ENCODE measurements around the gene BCAT1. TPM values are rescaled to one million over a fixed set of nuclear protein-coding genes. Genes with fewer than 3 reads are reported as not detected.
"Not testable (repeated sequence)": the region's sequence is repeated elsewhere in the genome, so short reads cannot be mapped to it uniquely, and the experiment has no call there.

The BCAT1 gene
- polyA plus RNA-seq, 3 donors from 2014 or later = 0.10 to 0.20 TPM; not detected in 1

- H3K4me1 Mint-ChIP-seq = peaks cover 20 to 39% of the 10 kb centered on the region in 2 donors
- peaks cover 7 to 19% (median 15%) of the 10 kb centered on the region in 3 donors for H3K27me3 Mint-ChIP-seq (ENCODE audit: low read depth in 3 of 3)
- H3K4me3 Mint-ChIP-seq = peak overlapping the region; percentile 85 to 92 (median 87)
- no peaks in the 10 kb centered on the region for H3K9me3 Mint-ChIP-seq
- no peak for DNase-seq
- H3K27ac Mint-ChIP-seq = no peak overlapping the region
- no peaks in the 10 kb centered on the region for H3K36me3 Mint-ChIP-seq
These were observed 513 bp downstream of the BCAT1 start for GRCh38 chr12:24948420-24948756.

GRCh38 chr12:24947541-24948419 lies 1.1 kb downstream of the BCAT1 start:
- H3K27ac Mint-ChIP-seq = no peak overlapping the region
- no peaks in the 10 kb centered on the region for H3K9me3 Mint-ChIP-seq
- peaks cover 7 to 19% (median 15%) of the 10 kb centered on the region in 3 donors for H3K27me3 Mint-ChIP-seq (ENCODE audit: low read depth in 3 of 3)
- H3K4me1 Mint-ChIP-seq = peaks cover 20 to 39% of the 10 kb centered on the region in 2 donors
- no peak for DNase-seq
- no peaks in the 10 kb centered on the region for H3K36me3 Mint-ChIP-seq
- peak overlapping the region; percentile 85 to 92 (median 87) for H3K4me3 Mint-ChIP-seq

DNA sequence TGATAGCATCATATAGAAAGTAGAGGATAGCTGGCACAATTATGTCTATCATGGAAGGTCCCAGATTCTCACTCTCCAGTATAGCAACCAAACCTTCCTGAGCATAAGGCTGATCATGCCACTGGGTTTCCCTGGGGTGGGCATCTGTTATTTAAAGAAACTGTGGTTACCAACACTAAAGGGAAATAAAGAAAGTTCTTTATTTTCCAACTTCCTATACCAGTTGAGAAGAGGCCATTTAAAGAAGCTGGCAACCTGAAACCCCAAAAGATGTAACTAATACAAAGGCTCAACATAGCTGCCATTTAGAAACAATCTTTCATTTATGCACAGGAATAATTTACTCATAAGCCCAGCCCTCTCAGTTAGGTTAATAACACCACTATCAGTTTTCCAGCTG lies 3.1 kb downstream of the BCAT1 start:
- H3K36me3 Mint-ChIP-seq = no peaks in the 10 kb centered on the region
- peaks cover 9 to 19% (median 13%) of the 10 kb centered on the region in 3 donors for H3K27me3 Mint-ChIP-seq (ENCODE audit: low read depth in 3 of 3)
- no peak overlapping the region for H3K4me3 Mint-ChIP-seq
- H3K4me1 Mint-ChIP-seq = peaks cover 20 to 36% of the 10 kb centered on the region in 2 donors
- no peak for DNase-seq
- no peaks in the 10 kb centered on the region for H3K9me3 Mint-ChIP-seq
- H3K27ac Mint-ChIP-seq = no peak overlapping the region

- Mint-ChIP-seq H3K27me3 (ENCODE audit: low read depth in 3 of 3) (peaks cover 9 to 17% (median 9%) of the 10 kb centered on the region in 3 donors), H3K9me3 (no peaks in the 10 kb centered on the region), H3K4me3 (no peak overlapping the region), H3K4me1 (peaks cover 15 to 28% of the 10 kb centered on the region in 2 donors), H3K36me3 (no peaks in the 10 kb centered on the region), H3K27ac (no peak overlapping the region)
- no peak for DNase-seq
These were observed 3.9 kb downstream of the BCAT1 start for GRCh38 chr12:24945039-24945438.

GRCh38 chr12:24944601-24944975 lies 4.3 kb downstream of the BCAT1 start:
- DNase-seq = no peak
- no peaks in the 10 kb centered on the region for H3K9me3 Mint-ChIP-seq
- H3K4me3 Mint-ChIP-seq = no peak overlapping the region

GRCh38 chr12:24943947-24944600 lies 4.8 kb downstream of the BCAT1 start:
- Mint-ChIP-seq H3K27ac (no peak overlapping the region), H3K4me3 (no peak overlapping the region), H3K9me3 (no peaks in the 10 kb centered on the region), H3K27me3 (ENCODE audit: low read depth in 3 of 3) (peaks cover 9 to 17% (median 9%) of the 10 kb centered on the region in 3 donors), H3K36me3 (no peaks in the 10 kb centered on the region), H3K4me1 (peaks cover 14 to 20% of the 10 kb centered on the region in 2 donors)
- no peak for DNase-seq

More at GRCh38 chr12:24944601-24944975, 4.3 kb downstream of the BCAT1 start:
- H3K27me3 Mint-ChIP-seq (ENCODE audit: low read depth in 3 of 3) = peaks cover 9 to 17% (median 9%) of the 10 kb centered on the region in 3 donors
- H3K36me3 Mint-ChIP-seq = no peaks in the 10 kb centered on the region
- no peak overlapping the region for H3K27ac Mint-ChIP-seq
- peaks cover 15 to 25% of the 10 kb centered on the region in 2 donors for H3K4me1 Mint-ChIP-seq

DNA sequence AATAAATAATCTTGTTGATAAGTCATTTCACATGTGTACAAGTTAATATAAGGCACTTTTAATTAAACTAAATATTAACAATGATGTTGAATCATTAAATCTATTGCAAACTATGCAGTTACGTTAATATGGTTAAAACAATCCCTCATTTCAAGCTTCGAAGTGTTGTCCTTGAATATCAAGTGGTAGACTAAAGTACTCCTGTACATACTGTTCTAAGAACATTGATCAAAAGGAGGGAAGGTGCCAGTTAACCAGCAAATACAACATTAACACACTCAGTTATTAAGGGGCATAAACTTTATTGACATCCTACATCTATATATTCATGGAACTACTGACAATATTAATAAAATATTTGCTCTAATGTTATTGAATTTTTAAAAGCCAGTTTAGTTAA lies 8.7 kb downstream of the BCAT1 start:
- no peak for DNase-seq
- H3K27me3 Mint-ChIP-seq (ENCODE audit: low read depth in 3 of 3) = peaks cover 0 to 3% (median 3%) of the 10 kb centered on the region in 3 donors
- no peak overlapping the region for H3K4me3 Mint-ChIP-seq
- H3K9me3 Mint-ChIP-seq = no peaks in the 10 kb centered on the region
- H3K4me1 Mint-ChIP-seq = no peaks in the 10 kb centered on the region
- no peak overlapping the region for H3K27ac Mint-ChIP-seq
- H3K36me3 Mint-ChIP-seq = no peaks in the 10 kb centered on the region

DNA sequence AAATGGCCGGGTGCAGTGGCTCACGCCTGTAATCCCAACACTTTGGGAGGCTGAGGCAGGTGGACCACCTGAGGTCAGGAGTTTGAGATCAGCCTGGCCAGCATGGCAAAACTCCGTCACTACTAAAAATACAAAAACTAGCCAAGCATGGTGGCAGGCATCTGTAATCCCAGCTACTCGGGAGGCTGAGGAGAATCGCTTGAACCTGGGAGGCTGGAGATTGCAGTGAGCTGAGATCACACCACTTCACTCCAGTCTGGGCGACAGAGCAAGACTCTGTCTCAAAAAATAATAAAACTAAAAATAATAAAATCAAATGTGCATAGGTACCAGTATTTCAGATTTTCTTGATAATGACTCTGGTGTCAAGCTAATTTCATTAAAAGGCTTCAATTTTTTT lies 9.3 kb downstream of the BCAT1 start:
- H3K9me3 Mint-ChIP-seq; H3K27ac Mint-ChIP-seq; H3K4me3 Mint-ChIP-seq; H3K4me1 Mint-ChIP-seq; H3K36me3 Mint-ChIP-seq; H3K27me3 Mint-ChIP-seq (ENCODE audit: low read depth in 3 of 3); DNase-seq: not testable (repeated sequence)

GRCh38 chr12:24938341-24938740 lies 10.6 kb downstream of the BCAT1 start:
- DNase-seq = no peak
- H3K4me1 Mint-ChIP-seq = no peaks in the 10 kb centered on the region
- H3K9me3 Mint-ChIP-seq = no peaks in the 10 kb centered on the region
- no peaks in the 10 kb centered on the region for H3K36me3 Mint-ChIP-seq
- H3K27me3 Mint-ChIP-seq (ENCODE audit: low read depth in 3 of 3) = peaks cover 0 to 1% (median 0%) of the 10 kb centered on the region in 3 donors
- no peak overlapping the region for H3K4me3 Mint-ChIP-seq
- H3K27ac Mint-ChIP-seq = no peak overlapping the region

DNA sequence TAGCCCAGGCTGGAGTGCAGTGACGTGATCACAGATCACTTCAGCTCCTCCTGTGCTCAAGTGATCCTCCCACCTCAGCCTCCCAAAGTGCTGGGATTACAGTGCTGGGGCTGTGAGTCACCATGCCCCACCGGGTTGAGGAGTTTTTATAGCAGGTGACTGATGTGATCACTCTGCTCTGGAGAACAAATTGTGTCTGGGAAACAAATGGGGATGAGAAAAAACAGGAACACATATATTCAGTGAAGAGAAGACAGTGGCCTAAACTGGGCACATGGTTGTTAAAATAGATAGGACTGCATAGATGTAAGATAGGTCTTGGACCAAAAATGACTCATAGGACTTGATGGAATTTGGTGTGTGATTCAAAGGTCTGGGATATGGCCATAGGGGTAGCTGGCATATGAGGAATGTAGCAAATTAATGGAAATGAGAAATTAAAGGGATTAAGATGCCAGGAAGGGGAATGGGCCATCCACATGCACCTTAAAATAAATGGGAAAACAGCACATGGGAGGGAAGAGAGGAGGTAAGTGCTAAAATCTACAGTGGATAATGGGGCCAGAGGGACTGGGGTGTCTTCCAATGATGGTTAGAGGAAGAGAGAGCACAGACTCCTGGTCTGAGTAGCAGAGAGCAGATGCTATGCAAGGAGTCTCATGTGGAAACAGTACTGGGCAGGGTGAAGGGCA lies 11.2 kb downstream of the BCAT1 start:
- Mint-ChIP-seq H3K27ac (no peak overlapping the region), H3K4me1 (no peaks in the 10 kb centered on the region), H3K27me3 (ENCODE audit: low read depth in 3 of 3) (peaks cover 0 to 1% (median 0%) of the 10 kb centered on the region in 3 donors), H3K4me3 (no peak overlapping the region), H3K9me3 (no peaks in the 10 kb centered on the region), H3K36me3 (no peaks in the 10 kb centered on the region)
- DNase-seq = no peak

DNA sequence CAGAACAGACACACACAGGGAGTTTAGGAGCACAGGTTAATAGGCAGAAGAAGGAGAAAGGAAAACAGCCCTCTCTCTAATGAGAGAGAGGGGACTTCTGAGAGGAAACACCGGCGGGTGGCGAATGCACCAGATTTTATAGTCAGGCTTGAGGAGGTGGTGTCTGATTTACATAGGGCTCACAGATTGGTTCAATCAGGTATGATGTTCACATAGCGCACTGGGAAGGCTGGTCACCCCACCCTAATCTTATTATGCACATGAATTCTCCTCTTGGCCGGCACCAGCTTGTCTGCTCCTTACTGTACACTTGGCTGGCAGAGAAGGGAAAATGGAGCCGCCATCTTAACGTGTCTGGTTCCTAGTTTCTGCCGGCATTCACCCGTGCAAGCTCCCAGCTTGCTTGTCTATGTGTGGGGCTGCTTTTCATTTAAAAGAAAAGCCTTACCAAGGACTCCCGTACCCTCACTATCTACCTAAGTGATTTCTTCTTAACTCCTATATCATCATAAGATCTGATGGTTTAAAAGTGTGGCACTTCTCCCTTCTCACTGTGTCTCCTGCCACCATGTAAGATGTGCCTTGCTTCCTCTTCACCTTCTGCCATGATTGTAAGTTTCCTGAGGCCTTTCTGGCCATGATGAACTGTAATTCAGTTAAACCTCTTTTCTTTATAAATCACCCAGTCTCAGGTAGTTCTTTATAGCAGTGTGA lies 15.1 kb downstream of the BCAT1 start:
- no peak overlapping the region for H3K27ac Mint-ChIP-seq
- peaks cover 0 to 5% (median 3%) of the 10 kb centered on the region in 3 donors for H3K27me3 Mint-ChIP-seq (ENCODE audit: low read depth in 3 of 3)
- H3K36me3 Mint-ChIP-seq = no peaks in the 10 kb centered on the region
- no peak for DNase-seq
- no peaks in the 10 kb centered on the region for H3K9me3 Mint-ChIP-seq
- H3K4me3 Mint-ChIP-seq = no peak overlapping the region
- H3K4me1 Mint-ChIP-seq = no peaks in the 10 kb centered on the region

DNA sequence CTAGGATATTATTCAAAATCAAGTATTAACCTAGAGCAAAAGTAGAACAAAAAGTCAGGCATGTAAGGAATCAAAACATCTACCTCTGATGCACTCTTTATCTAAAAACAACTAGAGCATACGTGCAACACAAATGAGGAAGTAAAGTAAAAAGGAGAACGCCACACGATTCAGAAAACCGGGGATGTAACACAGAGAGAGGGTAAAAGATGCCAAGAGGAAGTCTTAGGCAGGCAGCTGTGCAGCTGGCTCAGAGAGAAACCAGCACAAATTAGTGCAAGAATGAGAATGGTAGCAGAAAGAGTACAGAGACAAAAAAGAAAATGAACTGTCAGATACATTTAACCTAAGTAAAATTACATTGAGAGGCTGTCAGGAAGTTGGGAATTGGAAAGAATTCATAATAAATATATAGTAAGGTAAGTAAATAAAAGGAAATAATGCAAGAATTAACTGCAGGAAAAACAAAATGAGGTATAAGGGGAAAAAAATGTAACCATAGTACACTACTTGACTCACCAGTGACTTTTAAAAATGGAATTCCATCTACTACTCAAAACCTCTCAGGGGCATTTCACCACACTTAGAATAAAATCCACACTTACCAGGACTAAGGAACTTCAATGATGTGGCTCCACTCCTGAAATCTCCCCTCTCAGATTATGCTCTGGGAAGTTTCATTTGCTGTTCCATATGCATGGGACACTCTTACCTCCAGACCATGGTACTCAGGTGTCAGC lies 17.1 kb downstream of the BCAT1 start:
- DNase-seq = no peak
- H3K36me3 Mint-ChIP-seq = no peaks in the 10 kb centered on the region
- no peak overlapping the region for H3K4me3 Mint-ChIP-seq
- no peaks in the 10 kb centered on the region for H3K9me3 Mint-ChIP-seq
- peaks cover 0 to 5% (median 4%) of the 10 kb centered on the region in 3 donors for H3K27me3 Mint-ChIP-seq (ENCODE audit: low read depth in 3 of 3)
- no peaks in the 10 kb centered on the region for H3K4me1 Mint-ChIP-seq
- H3K27ac Mint-ChIP-seq = no peak overlapping the region

GRCh38 chr12:24929953-24930352 lies 18.9 kb downstream of the BCAT1 start:
- H3K4me1 Mint-ChIP-seq = no peaks in the 10 kb centered on the region
- H3K4me3 Mint-ChIP-seq = no peak overlapping the region

More at GRCh38 chr12:24929953-24930352, 18.9 kb downstream of the BCAT1 start:
- no peaks in the 10 kb centered on the region for H3K9me3 Mint-ChIP-seq
- H3K27me3 Mint-ChIP-seq (ENCODE audit: low read depth in 3 of 3) = peaks cover 0 to 5% (median 4%) of the 10 kb centered on the region in 3 donors
- H3K36me3 Mint-ChIP-seq = no peaks in the 10 kb centered on the region
- no peak overlapping the region for H3K27ac Mint-ChIP-seq
- DNase-seq = no peak

Measured in immature natural killer cell (primary cell).